HG03095 (cell line): ENCODE measurements around the gene TNNC1.

ENCODE experiments used
- ATAC-seq: cut with Tn5 transposase; IDR thresholded peaks from one replicate; pipeline ENCODE4 v1.9.1; 2021; ENCODE audit warnings: moderate library complexity; ENCODE audit not compliant: unreplicated experiment

TNNC1 gene

GRCh38 chr3:52458770-52459545 is 5.1 kb upstream of the TNNC1 start:
- ATAC-seq = no peak

- ATAC-seq = no peak
Measured at GRCh38 chr3:52458031-52458760, 4.4 kb upstream of the TNNC1 start.

DNA sequence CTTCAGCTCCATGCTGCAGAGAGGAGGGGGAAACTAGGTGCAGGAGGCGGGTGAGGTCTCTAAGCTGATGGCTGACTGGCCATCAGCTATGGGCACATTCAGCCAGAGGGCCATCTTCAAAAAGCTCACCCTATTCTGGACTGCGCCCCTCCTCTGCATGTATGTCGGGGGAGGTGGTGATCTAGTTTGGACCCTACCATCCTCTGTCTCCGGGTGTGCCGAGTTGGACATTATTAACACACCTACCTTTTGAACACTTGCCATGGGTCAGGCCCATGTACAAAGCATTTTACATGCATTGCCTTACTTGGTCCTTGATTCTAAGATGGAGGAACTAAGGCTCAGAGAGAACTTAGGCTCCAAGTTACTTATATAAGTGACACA is 3.0 kb upstream of the TNNC1 start:
- no peak for ATAC-seq

DNA sequence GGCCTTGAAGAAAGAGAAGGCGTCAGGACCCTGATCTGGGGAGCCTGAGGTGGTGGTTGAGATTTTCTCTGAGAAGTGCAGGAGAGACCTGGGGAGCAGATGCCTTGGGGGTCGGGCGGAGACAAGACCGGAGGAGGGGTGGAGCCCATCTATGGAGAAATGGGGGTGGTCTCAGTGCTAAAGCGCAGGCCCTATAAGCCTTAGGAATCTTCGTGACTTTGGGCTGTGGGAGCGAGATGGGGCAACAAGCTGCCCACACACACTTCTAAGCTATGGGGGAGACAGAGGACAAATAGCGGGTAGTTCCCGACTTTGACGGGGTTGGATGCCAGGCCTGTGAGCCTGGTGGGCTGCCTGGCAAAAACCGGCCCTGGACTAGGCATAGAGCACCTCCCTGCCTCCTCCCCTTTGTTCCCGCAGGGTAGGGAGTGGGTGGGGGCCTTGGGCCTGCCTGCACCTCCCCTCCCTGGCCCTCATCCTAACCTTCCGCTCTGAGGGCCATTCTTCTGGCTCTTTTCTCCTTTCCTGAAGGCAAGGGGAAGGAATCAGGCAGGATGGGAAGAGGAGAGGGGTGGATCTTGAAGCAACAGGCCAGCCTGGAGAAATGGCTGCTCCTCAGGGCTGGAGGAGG is 2.4 kb upstream of the TNNC1 start:
- ATAC-seq = no peak

GRCh38 chr3:52455283-52456168 is 1.7 kb upstream of the TNNC1 start, which contains the start of gene NISCH:
Gene NISCH (plus strand): TSS chr3:52455604. CDS start chr3:52455642, 38 bp downstream.
- ATAC-seq = peak; percentile 67

GRCh38 chr3:52454938-52455282 is 1.1 kb upstream of the TNNC1 start:
- ATAC-seq = no peak

GRCh38 chr3:52454250-52454937 is 553 bp upstream of the TNNC1 start:
- ATAC-seq = no peak

DNA sequence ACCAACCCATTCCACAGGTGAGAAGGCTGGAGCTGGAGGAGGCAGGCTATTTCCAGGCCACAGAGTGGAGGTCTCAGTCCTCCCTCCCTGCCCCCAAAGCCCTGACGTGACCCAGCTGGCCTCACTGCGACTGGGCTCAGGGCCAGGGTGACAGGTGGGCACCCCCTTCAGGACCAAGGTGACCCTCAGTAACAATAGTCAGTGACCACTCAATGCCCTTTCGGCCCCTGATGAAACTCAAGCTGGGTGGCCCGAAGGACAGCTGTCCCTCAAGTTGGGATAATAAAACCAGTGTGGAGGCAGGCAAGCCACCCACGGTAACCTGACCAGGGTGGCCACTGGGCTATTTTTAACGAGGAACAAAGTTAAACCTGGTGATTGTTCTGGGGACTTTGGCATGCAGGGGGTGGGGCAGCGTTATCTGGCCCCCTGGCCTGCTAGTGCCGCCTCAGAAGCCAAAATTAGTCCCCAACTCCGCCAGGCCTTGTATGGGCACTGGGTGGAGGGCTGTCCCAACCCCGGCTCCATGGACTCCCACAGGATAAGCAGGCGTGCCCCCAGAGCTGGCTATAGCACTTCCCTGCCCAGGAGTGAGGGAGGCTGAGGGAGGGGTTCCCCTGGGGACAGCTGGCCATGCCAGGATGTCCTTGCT is 1.1 kb downstream of the TNNC1 start:
- no peak for ATAC-seq

DNA sequence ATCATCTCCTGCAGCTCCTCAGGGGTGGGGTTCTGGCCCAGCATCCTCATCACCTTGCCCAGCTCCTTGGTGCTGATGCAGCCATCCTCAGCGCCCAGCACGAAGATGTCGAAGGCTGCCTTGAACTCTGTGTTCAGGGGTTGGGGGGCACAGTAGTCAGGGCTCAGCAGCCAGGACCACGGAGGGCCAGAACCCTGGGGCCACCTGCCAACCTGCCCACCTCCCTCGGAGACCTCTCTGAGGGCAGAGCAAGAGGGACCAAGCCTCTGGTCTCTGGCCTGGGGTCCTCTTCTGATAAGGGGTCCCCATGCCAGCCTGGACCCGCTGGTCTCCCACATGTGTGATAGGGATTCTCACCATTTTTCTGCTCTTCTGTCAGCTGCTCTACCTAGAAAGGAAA is 1.7 kb downstream of the TNNC1 start:
- no peak for ATAC-seq

GRCh38 chr3:52451237-52452083 is 2.4 kb downstream of the TNNC1 start:
- no peak for ATAC-seq

- ATAC-seq = no peak
Measured at GRCh38 chr3:52450489-52451236, 3.2 kb downstream of the TNNC1 start.

- no peak for ATAC-seq
Measured at GRCh38 chr3:52447512-52448355, 6.1 kb downstream of the TNNC1 start.

DNA sequence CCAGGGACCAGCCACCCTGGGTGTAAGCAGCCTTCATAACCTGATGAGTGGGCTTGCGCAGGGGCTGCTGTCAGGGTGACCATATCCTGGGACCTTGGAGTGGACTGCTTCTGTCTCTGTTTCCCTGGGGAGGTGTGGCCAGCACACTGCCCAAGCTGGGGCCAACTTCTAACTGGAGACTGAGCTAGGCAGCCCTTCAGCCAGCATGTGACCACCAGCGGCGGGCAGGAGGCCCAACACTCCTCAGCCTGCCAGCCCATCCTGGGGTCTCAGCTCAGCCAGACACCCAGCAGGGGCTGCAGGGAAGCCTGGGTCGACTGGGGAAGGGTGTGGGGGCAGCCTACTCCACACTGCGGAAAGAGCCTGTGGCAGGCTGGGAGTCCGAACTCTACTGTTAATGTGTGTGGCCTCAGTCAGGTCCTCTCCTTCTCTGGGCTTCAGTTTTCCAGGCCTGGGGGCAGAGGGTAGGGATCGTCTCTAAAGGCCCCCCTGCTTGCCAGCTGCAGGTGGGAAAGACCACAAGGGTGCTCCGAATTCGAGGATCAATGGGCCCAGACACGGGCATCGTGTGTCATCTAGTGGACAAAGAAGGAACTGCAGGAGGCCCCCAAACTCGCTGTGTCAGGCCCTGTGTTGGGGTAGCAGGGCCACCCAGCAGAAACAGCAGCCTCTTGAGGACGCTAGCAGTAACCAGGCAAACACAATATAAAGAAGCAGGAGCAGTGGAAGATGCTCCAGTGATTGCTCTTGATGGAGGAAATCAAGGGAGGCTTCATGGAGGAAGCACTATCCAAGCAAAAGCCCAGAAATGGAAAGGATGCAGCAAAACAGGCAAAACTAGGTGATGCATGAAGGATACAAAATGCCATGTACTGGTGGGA is 7.0 kb downstream of the TNNC1 start:
- ATAC-seq = no peak

GRCh38 chr3:52446042-52446441 is 7.8 kb downstream of the TNNC1 start:
- ATAC-seq = no peak

DNA sequence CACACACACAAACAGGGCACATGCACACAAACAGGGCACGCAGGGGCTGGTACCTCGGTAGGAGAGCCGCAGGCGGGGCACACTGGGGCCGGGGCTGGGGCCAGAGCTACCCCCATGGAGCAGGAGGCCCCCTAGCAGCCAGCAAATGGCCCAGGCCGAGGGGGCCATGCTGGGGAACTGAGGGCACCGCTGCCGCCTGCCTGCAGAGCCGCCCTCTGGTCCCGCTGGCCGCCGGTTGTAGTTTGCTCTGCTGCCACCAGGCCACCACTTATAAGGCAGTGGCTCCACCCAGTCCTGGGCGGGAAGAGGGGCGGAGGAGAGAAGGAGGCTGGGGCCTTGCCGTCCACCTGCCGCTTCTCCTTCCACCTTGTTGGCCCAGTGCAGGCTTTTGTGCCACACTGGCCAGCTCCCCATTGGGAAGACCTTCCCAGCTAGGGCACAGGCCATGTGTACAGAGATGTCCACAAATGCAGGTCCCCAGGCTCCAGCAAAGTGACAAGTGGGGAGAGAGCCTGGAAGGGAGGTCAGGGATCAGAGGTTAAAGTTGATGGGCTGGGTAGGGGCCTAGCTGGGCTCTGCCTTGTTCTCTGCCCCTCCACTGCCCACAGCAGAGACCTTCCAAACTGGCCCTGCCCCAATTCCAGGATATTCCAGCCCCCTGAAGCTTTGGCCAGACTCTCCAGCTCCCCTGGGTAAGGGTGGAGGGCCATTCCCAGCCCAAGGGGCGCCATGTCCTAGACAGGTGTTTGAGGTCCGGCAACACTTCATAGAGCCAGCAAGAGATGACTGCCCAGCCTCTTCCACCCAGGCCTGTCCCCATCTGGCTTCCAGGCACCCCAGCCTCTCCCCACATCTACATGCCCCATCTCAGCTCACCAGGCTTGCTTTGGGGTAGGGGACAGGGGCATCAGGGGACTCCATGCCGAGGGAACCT is 8.7 kb downstream of the TNNC1 start, which contains the start of gene SEMA3G:
TSS of gene SEMA3G (minus strand) at position 244 of the 934 bp plus-strand sequence. CDS start at position 168, 76 bp downstream.
- peak; percentile 84 for ATAC-seq
